GM12891 (cell line): ENCODE data around the gene PRXL2B.

ENCODE experiments used
- POLR2A ChIP-seq: IDR thresholded peaks from 2 replicates; pipeline ENCODE4 v1.6.1; 2011; ENCODE audit warnings: low read depth, low read length, control low read depth
- POLR2AphosphoS5 ChIP-seq: IDR thresholded peaks from 2 replicates; pipeline ENCODE4 v1.6.1; 2011; ENCODE audit warnings: low read depth, low read length, control low read depth
- TAF1 ChIP-seq: IDR thresholded peaks from 2 replicates; pipeline ENCODE4 v1.6.1; 2011; ENCODE audit warnings: low read depth, low read length, control low read depth

- TF ChIP-seq POLR2A (no peak), TAF1 (no peak), POLR2AphosphoS5 (no peak)
Measured at GRCh38 chr1:2628933-2629626, 42.5 kb downstream of the PRXL2B start.
